IMR-90 (cell line): Measurements from ENCODE around the gene OR51G1. TPM values are rescaled to one million over a fixed set of nuclear protein-coding genes. Genes with fewer than 3 reads are reported as not detected.

Source experiments
- ATAC-seq: fragments of 200-7000 bp; cut with Tn5 transposase; 2 replicates; pipeline ENCODE4 v1.9.1; 2020; ENCODE audit warnings: low read depth, mild to moderate bottlenecking, moderate library complexity
- BruUV-seq: library from RNA; stranded (reverse); fragments of 400-500 nt; replicated peaks from 2 replicates; lab custom pipeline; 2021; lab: Mats Ljungman, UMichigan
- CTCF ChIA-PET: fragments of 300-600 bp; formaldehyde crosslinking; extraction: SDS; loops from one replicate; lab custom pipeline; 2021; ENCODE audit warnings: antibody characterized with exemption; lab: Yijun Ruan, JAX
- POLR2A ChIA-PET: fragments of 300-600 bp; sonication (Branson Sonifier 250); formaldehyde crosslinking; loops from one replicate; lab custom pipeline; 2022; ENCODE audit warnings: antibody characterized with exemption; ENCODE audit not compliant: unreplicated experiment; lab: Charles Lee
- DNase-seq: peaks from one replicate; pipeline ENCODE4 v3.0.0; 2013
- H2AFZ ChIP-seq: replicated peaks from 2 replicates; pipeline ENCODE3; 2013; ENCODE audit warnings: low read length, mild to moderate bottlenecking; ENCODE audit not compliant: poor library complexity
- H2AK5ac ChIP-seq: 2 replicates; pipeline ENCODE4 v1.6.1; 2013; ENCODE audit warnings: low read depth, low read length, inconsistent platforms
- H2AK9ac ChIP-seq: replicated peaks from 2 replicates; pipeline ENCODE3; 2013; ENCODE audit warnings: mild to moderate bottlenecking, low read depth, low read length, moderate library complexity; ENCODE audit not compliant: poor library complexity
- H2BK120ac ChIP-seq: 2 replicates; pipeline ENCODE4 v1.6.1; 2013; ENCODE audit warnings: low read depth, low read length, inconsistent platforms
- H2BK15ac ChIP-seq: 3 replicates; pipeline ENCODE4 v1.6.1; 2013; ENCODE audit warnings: low read depth, low read length, inconsistent platforms
- H2BK20ac ChIP-seq: 2 replicates; pipeline ENCODE4 v1.6.1; 2013; ENCODE audit warnings: low read depth, mild to moderate bottlenecking, inconsistent platforms, low read length, moderate library complexity
- H2BK5ac ChIP-seq: 2 replicates; pipeline ENCODE4 v1.6.1; 2013; ENCODE audit warnings: mild to moderate bottlenecking, low read depth, low read length, inconsistent platforms; ENCODE audit not compliant: poor library complexity, severe bottlenecking
- H3K14ac ChIP-seq: replicated peaks from 2 replicates; pipeline ENCODE4 v1.6.1; 2013; ENCODE audit warnings: low read depth, low read length, inconsistent platforms
- H3K18ac ChIP-seq: 2 replicates; pipeline ENCODE4 v1.6.1; 2013; ENCODE audit warnings: low read depth, low read length, control low read depth
- H3K23ac ChIP-seq: 2 replicates; pipeline ENCODE4 v1.6.1; 2013; ENCODE audit warnings: low read depth, low read length, inconsistent platforms
- H3K27ac ChIP-seq: 2 replicates; pipeline ENCODE4 v1.5.1; 2013; ENCODE audit warnings: mild to moderate bottlenecking, control low read depth, low read length; ENCODE audit not compliant: insufficient read depth
- H3K27me3 ChIP-seq: 2 replicates; pipeline ENCODE4 v1.6.1; 2013; ENCODE audit warnings: low read length; ENCODE audit not compliant: control insufficient read depth, insufficient read depth
- H3K36me3 ChIP-seq: 2 replicates; pipeline ENCODE4 v1.6.1; 2013; ENCODE audit warnings: low read length, mixed read lengths; ENCODE audit not compliant: control insufficient read depth, insufficient read depth
- H3K4ac ChIP-seq: 2 replicates; pipeline ENCODE4 v1.6.1; 2013; ENCODE audit warnings: low read depth, low read length, inconsistent platforms
- H3K4me1 ChIP-seq: 2 replicates; pipeline ENCODE4 v1.6.1; 2013; ENCODE audit warnings: low read length, mixed read lengths; ENCODE audit not compliant: control insufficient read depth, insufficient read depth
- H3K4me2 ChIP-seq: 2 replicates; pipeline ENCODE4 v1.6.1; 2013; ENCODE audit warnings: low read depth, mild to moderate bottlenecking, control low read depth, low read length, moderate library complexity
- H3K4me3 ChIP-seq: 2 replicates; pipeline ENCODE4 v1.5.1; 2013; ENCODE audit warnings: low read depth, mild to moderate bottlenecking, control low read depth, low read length, moderate library complexity; ENCODE audit not compliant: insufficient read depth
- H3K56ac ChIP-seq: 2 replicates; pipeline ENCODE4 v1.6.1; 2013; ENCODE audit warnings: low read length, inconsistent platforms; ENCODE audit not compliant: insufficient read depth; ENCODE audit errors: extremely low read depth
- H3K79me1 ChIP-seq, 2 experiments: 2 replicates each; pipeline ENCODE4 v1.6.1; 2013; ENCODE audit warnings: low read length in 2 of 2, inconsistent platforms in 1 of 2, low read depth in 1 of 2
- H3K9ac ChIP-seq: 2 replicates; pipeline ENCODE4 v1.6.1; 2013; ENCODE audit warnings: low read depth, low read length, control low read depth
- H3K9me1 ChIP-seq: 2 replicates; pipeline ENCODE4 v1.6.1; 2013; ENCODE audit warnings: low read length, inconsistent platforms; ENCODE audit not compliant: insufficient read depth
- H3K9me3 ChIP-seq: 2 replicates; pipeline ENCODE4 v1.6.1; 2013; ENCODE audit warnings: low read length; ENCODE audit not compliant: control insufficient read depth, insufficient read depth
- H4K20me1 ChIP-seq: 2 replicates; pipeline ENCODE4 v1.6.1; 2013; ENCODE audit warnings: low read length, inconsistent platforms; ENCODE audit not compliant: insufficient read depth
- H4K5ac ChIP-seq: 2 replicates; pipeline ENCODE4 v1.6.1; 2013; ENCODE audit warnings: mild to moderate bottlenecking, low read depth, low read length, control low read depth
- H4K8ac ChIP-seq, 2 experiments: 2 replicates each; pipeline ENCODE4 v1.6.1; 2013; ENCODE audit warnings: low read depth in 2 of 2, low read length in 2 of 2, control low read depth in 1 of 2, inconsistent platforms in 1 of 2
- H4K91ac ChIP-seq: 2 replicates; pipeline ENCODE4 v1.6.1; 2013; ENCODE audit warnings: low read depth, low read length, inconsistent platforms; ENCODE audit not compliant: insufficient read depth
- CEBPB ChIP-seq: IDR thresholded peaks from 2 replicates; pipeline ENCODE4 v1.6.1; 2012; ENCODE audit warnings: low read depth, low read length, improper control_type of control experiment
- CHD1 ChIP-seq: IDR thresholded peaks from 2 replicates; pipeline ENCODE4 v1.6.1; 2012; ENCODE audit warnings: low read depth, low read length, improper control_type of control experiment
- FOS ChIP-seq: fragments of 150-350 bp; IDR thresholded peaks from 2 replicates; pipeline ENCODE4 v1.6.1; 2016; ENCODE audit warnings: low read depth, low read length
- POLR2A ChIP-seq: IDR thresholded peaks from 2 replicates; pipeline ENCODE4 v1.6.1; 2012; ENCODE audit warnings: mild to moderate bottlenecking, low read depth, low read length
- RAD21 ChIP-seq: IDR thresholded peaks from 2 replicates; pipeline ENCODE4 v1.6.1; 2012; ENCODE audit warnings: low read length, improper control_type of control experiment
- RFX5 ChIP-seq: IDR thresholded peaks from 2 replicates; pipeline ENCODE4 v1.8.0; 2012; ENCODE audit warnings: low read depth, mild to moderate bottlenecking, low read length, moderate library complexity
- SMC3 ChIP-seq: fragments of 150-350 bp; IDR thresholded peaks from 2 replicates; pipeline ENCODE4 v1.6.1; 2016; ENCODE audit warnings: low read depth, mild to moderate bottlenecking, antibody characterized with exemption, low read length, moderate library complexity
- dilution Hi-C: fragments of 300-500 bp; cut with HindIII; formaldehyde crosslinking; loops from one replicate; pipeline ENCODE4 v1.14.3; 2018; ENCODE audit warnings: low sequenced_read_pairs; ENCODE audit not compliant: unreplicated experiment
- in situ Hi-C: fragments of 300-500 bp; cut with MboI; formaldehyde crosslinking; loops from 3 replicates; pipeline ENCODE4 v1.14.3; 2019; ENCODE audit warnings: low sequenced_read_pairs, inconsistent platforms, mixed read lengths
- intact Hi-C: fragments of 100-400 bp; cut with micrococcal nuclease; formaldehyde crosslinking; loops from 2 replicates; pipeline ENCODE4 v1.10.0; 2022
- polyA plus RNA-seq, 3 experiments: library from polyadenylated mRNA; depleted of rRNA; stranded (reverse); fragments of >200 nt; gene quantifications; 2 replicates each; pipeline ENCODE4 v1.2.3, GENCODE V29; 2012; ENCODE audit warnings: low replicate concordance in 1 of 3
- total RNA-seq: library from RNA; depleted of rRNA; stranded (reverse); fragments of >200 nt; gene quantifications from 2 replicates; pipeline ENCODE4 v1.2.3, GENCODE V29; 2012
- TF ChIP-seq, protein P1 (sequence below): fragments of 150-350 bp; IDR thresholded peaks from 2 replicates; pipeline ENCODE4 v1.6.1; 2016; ENCODE audit warnings: low read depth, mild to moderate bottlenecking, low read length, moderate library complexity, borderline replicate concordance

The OR51G1 gene
- total and polyA plus RNA-seq, 2 of the 4 experiments (the other 2 are of a cell fraction), result not detected

DNA sequence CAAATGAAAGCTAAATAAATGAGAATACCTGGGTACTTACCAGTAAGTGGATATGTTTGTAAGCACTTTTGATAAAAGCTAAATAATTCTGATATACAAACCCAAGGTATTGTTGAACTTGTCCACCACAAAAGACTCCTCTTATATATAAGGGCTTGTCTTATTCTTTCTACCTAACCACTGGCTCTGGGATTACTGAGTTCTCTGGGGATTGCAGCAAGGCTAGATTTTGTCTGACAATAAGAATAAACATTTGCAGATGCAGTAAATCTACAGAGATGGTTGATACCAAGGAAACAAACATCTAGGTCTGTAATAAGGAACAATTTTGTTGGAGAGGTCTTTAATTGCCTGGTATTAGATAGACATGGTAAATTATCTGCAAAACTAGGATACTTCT is 23.4 kb upstream of the OR51G1 start, which contains the start of gene OR51A4:
Gene OR51A4 (minus strand): TSS at position 101 of the 400 bp plus-strand sequence. CDS start 505 bp downstream, outside the sequence.
- Histone ChIP-seq H2BK120ac (no peak within 1 kb of the TSS), H3K14ac (no peak within 1 kb of the TSS), H2BK5ac (no peak within 1 kb of the TSS), H3K4ac (no peak within 1 kb of the TSS), H3K27me3 (no peaks in the 10 kb centered on the region), H4K91ac (no peak within 1 kb of the TSS), H3K23ac (no peak within 1 kb of the TSS), H4K20me1 (no peaks in the 10 kb centered on the region), H2AK9ac (no peak within 1 kb of the TSS), H3K9ac (no peak within 1 kb of the TSS), H2BK20ac (no peak within 1 kb of the TSS), H3K4me1 (no peaks in the 10 kb centered on the region), H3K27ac (no peak within 1 kb of the TSS), H4K5ac (no peak within 1 kb of the TSS), H3K56ac (no peak within 1 kb of the TSS), H3K4me3 (no peak within 1 kb of the TSS), H3K79me1 (no peaks in the 10 kb centered on the region), H2AK5ac (no peak within 1 kb of the TSS), H3K18ac (no peak within 1 kb of the TSS), H3K4me2 (no peak within 1 kb of the TSS), H3K9me1 (no peaks in the 10 kb centered on the region), H3K36me3 (no peaks in the 10 kb centered on the region), H4K8ac (no peak within 1 kb of the TSS), H3K9me3 (no peaks in the 10 kb centered on the region), H2BK15ac (no peak within 1 kb of the TSS), H2AFZ (no peak within 1 kb of the TSS)
- no TSS peak for BruUV-seq
- dilution Hi-C loops, result no loop called here
- intact Hi-C loops, result no loop called here
- in situ Hi-C loops, result no loop called here
- DNase-seq (no peak), ATAC-seq (no peak)
- TF ChIP-seq CEBPB (no peak), FOS (no peak), RAD21 (no peak), RFX5 (no peak), CHD1 (no peak), SMC3 (no peak), POLR2A (no peak)
- TF ChIP-seq, protein P1, sequence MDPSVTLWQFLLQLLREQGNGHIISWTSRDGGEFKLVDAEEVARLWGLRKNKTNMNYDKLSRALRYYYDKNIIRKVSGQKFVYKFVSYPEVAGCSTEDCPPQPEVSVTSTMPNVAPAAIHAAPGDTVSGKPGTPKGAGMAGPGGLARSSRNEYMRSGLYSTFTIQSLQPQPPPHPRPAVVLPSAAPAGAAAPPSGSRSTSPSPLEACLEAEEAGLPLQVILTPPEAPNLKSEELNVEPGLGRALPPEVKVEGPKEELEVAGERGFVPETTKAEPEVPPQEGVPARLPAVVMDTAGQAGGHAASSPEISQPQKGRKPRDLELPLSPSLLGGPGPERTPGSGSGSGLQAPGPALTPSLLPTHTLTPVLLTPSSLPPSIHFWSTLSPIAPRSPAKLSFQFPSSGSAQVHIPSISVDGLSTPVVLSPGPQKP, result no peak
- POLR2A ChIA-PET, result no interaction called here
- CTCF ChIA-PET, result no interaction called here
